ENCODE data around the gene DIDO1. TPM values are rescaled to one million over a fixed set of nuclear protein-coding genes. Genes with fewer than 3 reads are reported as not detected.
A peak's percentile ranks its signal among the peaks of the same experiment; 100 is the strongest.

The DIDO1 gene
- total RNA-seq, 2 experiments from 2014 or later = 45.9 to 47.4 TPM

DNA sequence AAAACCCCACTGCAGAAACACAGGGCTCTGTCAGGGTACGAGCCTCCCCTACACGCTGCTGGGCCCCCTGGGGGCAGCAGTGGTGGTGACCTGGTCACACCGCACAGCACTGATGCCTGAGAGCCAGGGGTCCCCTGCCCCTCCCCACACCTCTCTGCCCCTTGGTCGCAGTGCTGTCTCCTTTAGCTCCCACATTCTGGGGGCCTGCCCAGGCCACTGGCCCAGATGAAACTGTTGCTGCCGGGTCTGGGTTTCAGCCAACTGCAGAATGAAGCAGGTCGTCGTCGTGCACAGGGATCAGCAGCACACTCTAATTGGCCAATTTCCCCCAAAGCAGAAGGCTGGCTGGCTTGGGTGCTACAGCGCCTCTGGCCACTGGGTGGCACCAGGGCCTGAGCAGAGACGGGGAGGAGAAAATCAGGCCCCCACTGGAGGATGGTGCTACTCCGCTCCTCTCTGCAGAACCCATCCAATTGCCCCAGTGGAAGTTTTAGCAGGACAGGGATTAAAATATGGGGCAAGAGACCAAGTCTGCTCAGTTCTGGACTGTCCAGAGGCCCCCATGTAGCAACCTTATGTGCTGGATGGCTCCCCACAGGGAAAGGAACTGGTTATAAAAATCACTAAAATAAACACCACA lies 26.1 kb downstream of the DIDO1 start:
- CTCF ChIA-PET = interaction anchor here (0.6 to 7.4 kb wide), 20 partner anchors 11 to 115 kb away, joined by 3 to 113 read pairs (median 4); partner anchors contain the start of gene DIDO1

DNA sequence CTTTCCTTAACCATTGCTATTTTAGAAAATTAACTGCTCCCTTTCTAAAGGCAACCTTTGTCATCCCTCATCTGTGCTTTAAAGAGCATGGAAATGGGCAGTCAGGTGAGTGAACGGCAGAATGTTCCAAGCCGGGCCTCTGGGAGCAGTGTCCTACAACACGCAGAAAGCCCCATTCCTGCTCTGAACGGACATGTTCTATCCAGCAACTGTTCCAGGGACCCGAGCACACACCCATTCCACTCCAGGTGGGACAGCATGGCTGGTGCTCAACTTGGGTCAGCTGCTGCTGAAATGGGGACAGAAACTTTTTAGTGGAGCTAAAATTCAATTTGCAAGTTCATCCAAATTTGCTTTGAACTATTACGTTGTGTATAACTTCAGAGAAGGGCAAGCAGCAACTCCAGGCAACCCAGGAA lies 26.7 kb downstream of the DIDO1 start:
- DNase-seq (no peak), ATAC-seq (no peak)
- ChIA-PET CTCF (interaction anchor here (0.6 to 7.4 kb wide), 16 partner anchors 8 to 115 kb away, joined by 3 to 113 read pairs (median 4); partner anchors contain the start of gene DIDO1), POLR2A (interaction anchor here (0.7 to 2.9 kb wide), 7 partner anchors 10 to 60 kb away, joined by 3 to 20 read pairs (median 4); partner anchors contain the start of gene GID8)
- Mint-ChIP-seq H3K27ac (no peak overlapping the region), H3K9me3 (no peaks in the 10 kb centered on the region), H3K4me1 (ENCODE audit: low read depth) (peaks cover 40% of the 10 kb centered on the region), H3K27me3 (no peaks in the 10 kb centered on the region), H3K36me3 (ENCODE audit: low read depth) (peaks cover 38% of the 10 kb centered on the region), H3K4me3 (no peak overlapping the region)
- intact Hi-C loops (cut with micrococcal nuclease) = loop anchor here (2.0 to 10.0 kb wide), 2 partner anchors 55 to 109 kb away; partner anchors contain the start of gene SLC17A9
- TF ChIP-seq, protein P1, sequence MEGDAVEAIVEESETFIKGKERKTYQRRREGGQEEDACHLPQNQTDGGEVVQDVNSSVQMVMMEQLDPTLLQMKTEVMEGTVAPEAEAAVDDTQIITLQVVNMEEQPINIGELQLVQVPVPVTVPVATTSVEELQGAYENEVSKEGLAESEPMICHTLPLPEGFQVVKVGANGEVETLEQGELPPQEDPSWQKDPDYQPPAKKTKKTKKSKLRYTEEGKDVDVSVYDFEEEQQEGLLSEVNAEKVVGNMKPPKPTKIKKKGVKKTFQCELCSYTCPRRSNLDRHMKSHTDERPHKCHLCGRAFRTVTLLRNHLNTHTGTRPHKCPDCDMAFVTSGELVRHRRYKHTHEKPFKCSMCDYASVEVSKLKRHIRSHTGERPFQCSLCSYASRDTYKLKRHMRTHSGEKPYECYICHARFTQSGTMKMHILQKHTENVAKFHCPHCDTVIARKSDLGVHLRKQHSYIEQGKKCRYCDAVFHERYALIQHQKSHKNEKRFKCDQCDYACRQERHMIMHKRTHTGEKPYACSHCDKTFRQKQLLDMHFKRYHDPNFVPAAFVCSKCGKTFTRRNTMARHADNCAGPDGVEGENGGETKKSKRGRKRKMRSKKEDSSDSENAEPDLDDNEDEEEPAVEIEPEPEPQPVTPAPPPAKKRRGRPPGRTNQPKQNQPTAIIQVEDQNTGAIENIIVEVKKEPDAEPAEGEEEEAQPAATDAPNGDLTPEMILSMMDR (IDR thresholded peaks at IDR 0.05) = no peak

More for the DNA sequence above, 26.1 kb downstream of the DIDO1 start:
- H3K4me1 Mint-ChIP-seq (ENCODE audit: low read depth) = peaks cover 40% of the 10 kb centered on the region
- TF ChIP-seq, protein P1 (IDR thresholded peaks at IDR 0.05) = peak; percentile 97
- H3K27ac Mint-ChIP-seq = peak overlapping the region; percentile 60
- POLR2A ChIA-PET = interaction anchor here (0.7 to 2.9 kb wide), 10 partner anchors 9 to 54 kb away, joined by 3 to 20 read pairs (median 4); partner anchors contain the start of gene GID8
- ATAC-seq = peak; percentile 95
- H3K4me3 Mint-ChIP-seq = no peak overlapping the region
- intact Hi-C loops (cut with micrococcal nuclease) = loop anchor here (2.0 to 10.0 kb wide), 2 partner anchors 55 to 109 kb away; partner anchors contain the start of gene SLC17A9
- no peaks in the 10 kb centered on the region for H3K9me3 Mint-ChIP-seq
- DNase-seq = peak; percentile 85
- H3K27me3 Mint-ChIP-seq = no peaks in the 10 kb centered on the region
- H3K36me3 Mint-ChIP-seq (ENCODE audit: low read depth) = peaks cover 39% of the 10 kb centered on the region

DNA sequence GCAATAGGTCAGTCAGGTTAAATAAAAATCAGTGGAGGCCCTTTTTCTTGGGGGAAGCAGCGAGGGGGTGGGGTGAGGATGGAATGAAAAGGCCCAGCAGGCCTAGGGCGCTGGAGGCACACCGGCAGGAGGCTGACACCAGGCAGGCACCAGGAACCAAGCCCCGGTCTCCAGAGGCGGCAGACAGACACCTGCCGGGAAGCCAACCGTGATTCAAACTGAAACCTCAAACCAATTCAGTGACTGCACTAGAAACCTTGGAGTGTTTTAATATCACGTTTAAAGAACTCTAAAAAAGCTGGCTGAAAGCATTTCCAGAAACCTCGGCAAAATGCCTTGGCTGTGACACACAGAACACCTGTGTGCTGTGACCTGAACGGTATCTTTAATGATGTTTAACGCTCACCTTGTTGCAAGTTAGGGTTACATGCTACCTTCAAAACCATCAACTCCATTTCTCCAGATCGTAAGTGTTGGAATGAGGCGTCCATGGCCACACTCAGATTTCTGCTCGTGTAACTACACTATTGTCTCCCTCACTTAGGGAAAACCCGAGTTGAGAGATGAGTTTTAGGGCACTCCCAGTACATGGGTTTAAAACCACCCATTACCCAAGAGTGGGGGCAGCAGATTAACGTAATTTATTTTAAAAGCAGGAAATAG lies 27.2 kb downstream of the DIDO1 start:
- CTCF ChIA-PET = interaction anchor here (0.6 to 7.4 kb wide), 15 partner anchors 9 to 116 kb away, joined by 3 to 113 read pairs (median 4); partner anchors contain the start of gene DIDO1
- no peak for ATAC-seq
- peak; percentile 26 for DNase-seq
- Mint-ChIP-seq H3K4me1 (ENCODE audit: low read depth) (peaks cover 37% of the 10 kb centered on the region), H3K36me3 (ENCODE audit: low read depth) (peaks cover 40% of the 10 kb centered on the region), H3K27ac (no peak overlapping the region), H3K9me3 (no peaks in the 10 kb centered on the region), H3K4me3 (no peak overlapping the region), H3K27me3 (no peaks in the 10 kb centered on the region)
- intact Hi-C loops (cut with micrococcal nuclease) = no loop called here
- POLR2A ChIA-PET = interaction anchor here (0.7 to 2.9 kb wide), 11 partner anchors 10 to 60 kb away, joined by 3 to 20 read pairs (median 3); partner anchors contain the start of gene GID8
- TF ChIP-seq, protein P1 (IDR thresholded peaks at IDR 0.05) = no peak

DNA sequence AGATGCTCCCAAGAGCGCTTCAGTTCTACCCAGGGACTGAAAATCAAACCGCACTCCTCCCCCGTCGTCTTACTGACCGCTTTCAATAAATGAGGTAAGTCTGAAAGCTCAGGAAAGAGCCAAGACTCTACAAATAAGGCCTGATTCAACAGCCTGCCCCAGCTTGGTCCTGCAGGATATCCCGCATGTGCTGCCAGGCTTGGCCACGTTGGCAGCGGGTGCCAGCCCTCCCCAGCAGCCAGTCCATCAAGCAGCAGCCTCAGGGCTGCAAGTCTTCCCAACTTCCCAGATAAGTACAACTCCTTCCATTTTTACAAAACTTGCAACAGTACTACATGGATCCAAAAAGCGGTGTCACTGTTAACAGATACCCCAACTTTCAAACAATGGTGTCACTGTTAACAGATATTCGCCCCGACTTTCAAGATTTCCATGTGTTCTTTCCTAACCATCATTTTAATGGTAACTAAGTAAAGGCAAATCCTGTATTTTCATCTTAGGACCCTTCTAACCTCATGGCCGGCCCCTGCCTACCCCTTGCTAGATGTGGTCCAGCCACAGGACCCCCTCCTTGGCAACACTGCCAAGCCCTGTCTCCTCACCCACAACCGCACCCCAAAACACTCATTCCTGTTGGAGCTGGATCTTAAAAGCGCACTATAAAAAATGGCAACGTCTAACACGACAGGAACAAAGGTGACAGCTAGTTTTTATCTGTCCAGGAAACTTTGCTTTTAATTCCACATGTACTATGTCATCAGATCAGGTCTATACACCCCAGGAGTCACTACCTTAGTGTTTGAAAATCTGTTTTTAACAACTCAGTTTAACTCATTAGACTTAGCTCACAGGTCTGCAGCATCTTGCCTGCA lies 28.0 kb downstream of the DIDO1 start:
- no peaks in the 10 kb centered on the region for H3K27me3 Mint-ChIP-seq
- CTCF ChIA-PET = interaction anchor here (1.1 to 7.4 kb wide), 5 partner anchors 10 to 117 kb away, joined by 3 to 113 read pairs (median 4); no protein-coding TSS in a partner anchor
- TF ChIP-seq, protein P1 (IDR thresholded peaks at IDR 0.05) = no peak
- H3K36me3 Mint-ChIP-seq (ENCODE audit: low read depth) = peaks cover 40% of the 10 kb centered on the region
- H3K27ac Mint-ChIP-seq = no peak overlapping the region
- POLR2A ChIA-PET = interaction anchor here (0.6 to 2.9 kb wide), 10 partner anchors 9 to 371 kb away, joined by 3 to 20 read pairs (median 3); no protein-coding TSS in a partner anchor
- ATAC-seq = no peak
- intact Hi-C loops (cut with micrococcal nuclease) = no loop called here
- DNase-seq = no peak
- H3K4me3 Mint-ChIP-seq = no peak overlapping the region
- H3K4me1 Mint-ChIP-seq (ENCODE audit: low read depth) = peaks cover 33% of the 10 kb centered on the region
- no peaks in the 10 kb centered on the region for H3K9me3 Mint-ChIP-seq
